Prostate gland (tissue), 2 donors: ENCODE data around the gene THSD4.

Experiments
- CTCF ChIP-seq, 4 experiments: fragments of 200-600 bp in 2 of 4; fragments of 450-650 bp in 2 of 4; sonication (generic) in 2 of 4; IDR thresholded peaks; 1 replicate in 3 of 4; 2 replicates in 1 of 4; pipeline ENCODE4 v1.5.1; 2016 to 2019; ENCODE audit warnings: antibody characterized with exemption in 4 of 4, mild to moderate bottlenecking in 2 of 4, moderate library complexity in 2 of 4
- POLR2A ChIP-seq: fragments of 450-650 bp; IDR thresholded peaks from one replicate; pipeline ENCODE4 v1.6.1; 2016; ENCODE audit warnings: antibody characterized with exemption, mild to moderate bottlenecking
- POLR2AphosphoS5 ChIP-seq: sonication (generic); formaldehyde crosslinking; IDR thresholded peaks from one replicate; pipeline ENCODE4 v1.6.1; 2017; ENCODE audit warnings: antibody characterized with exemption

GRCh38 chr15:71502077-71502432 lies 386.8 kb downstream of the THSD4 start:
- no peak for TF ChIP-seq CTCF (IDR thresholded peaks at IDR 0.05)
- TF ChIP-seq POLR2AphosphoS5: no peak
- no peak for TF ChIP-seq POLR2A
